ENCODE results near the gene STK4. TPM values are rescaled to one million over a fixed set of nuclear protein-coding genes. Genes with fewer than 3 reads are reported as not detected.

STK4 gene
- total and polyA plus RNA-seq, 8 donors: 25.0 to 63.7 (median 28.2) TPM

GRCh38 chr20:44990957-44991356 lies 24.6 kb downstream of the STK4 start:
- no peaks in the 10 kb centered on the region for H3K27me3 ChIP-seq
- peaks cover 0 to 67% of the 10 kb centered on the region in 2 donors for H3K4me1 ChIP-seq
- H3K27ac ChIP-seq: peak overlapping the region; percentile 15 to 79
- no peak for ATAC-seq
- no peaks in the 10 kb centered on the region for H3K9me3 ChIP-seq
- intact Hi-C loops (cut with DNase I): no loop called here
- peaks cover 0 to 39% of the 10 kb centered on the region in 2 donors for H3K36me3 ChIP-seq
- no peak overlapping the region for H3K4me3 ChIP-seq
- TF ChIP-seq CTCF (IDR thresholded peaks at IDR 0.05): no peak
- DNase-seq: no peak

GRCh38 chr20:44993343-44993742 lies 27.0 kb downstream of the STK4 start:
- intact Hi-C loops (cut with DNase I): no loop called here
- Histone ChIP-seq H3K9me3 (no peaks in the 10 kb centered on the region), H3K27me3 (no peaks in the 10 kb centered on the region), H3K36me3 (peaks cover 0 to 42% of the 10 kb centered on the region in 2 donors), H3K4me1 (peaks cover 0 to 51% of the 10 kb centered on the region in 2 donors), H3K27ac (peak overlapping the region in 1 of 2 donors; percentile 79), H3K4me3 (no peak overlapping the region)
- ATAC-seq: no peak
- TF ChIP-seq CTCF (IDR thresholded peaks at IDR 0.05): no peak
- no peak for DNase-seq

- no peak overlapping the region for H3K4me3 ChIP-seq
- no peak overlapping the region for H3K27ac ChIP-seq
- peaks cover 0 to 75% of the 10 kb centered on the region in 2 donors for H3K36me3 ChIP-seq
- H3K4me1 ChIP-seq: peaks cover 0 to 24% of the 10 kb centered on the region in 2 donors
- TF ChIP-seq CTCF (IDR thresholded peaks at IDR 0.05): no peak
- no peaks in the 10 kb centered on the region for H3K27me3 ChIP-seq
- no peak for ATAC-seq
- intact Hi-C loops (cut with DNase I): no loop called here
- no peak for DNase-seq
- no peaks in the 10 kb centered on the region for H3K9me3 ChIP-seq
Measured at GRCh38 chr20:44997171-44997570, 30.9 kb downstream of the STK4 start.

- Histone ChIP-seq H3K4me3 (no peak overlapping the region), H3K9me3 (no peaks in the 10 kb centered on the region), H3K27ac (no peak overlapping the region), H3K27me3 (no peaks in the 10 kb centered on the region), H3K36me3 (peaks cover 0 to 78% of the 10 kb centered on the region in 2 donors), H3K4me1 (peaks cover 0 to 19% of the 10 kb centered on the region in 2 donors)
- intact Hi-C loops (cut with DNase I): no loop called here
- ATAC-seq (no peak), DNase-seq (no peak)
- TF ChIP-seq CTCF (IDR thresholded peaks at IDR 0.05): no peak
Measured at GRCh38 chr20:44997668-44998067, 31.4 kb downstream of the STK4 start.

GRCh38 chr20:45008521-45009049 lies 42.3 kb downstream of the STK4 start:
- intact Hi-C loops (cut with DNase I): no loop called here
- Histone ChIP-seq H3K4me3 (no peak overlapping the region), H3K27ac (no peak overlapping the region), H3K4me1 (peaks cover 0 to 12% of the 10 kb centered on the region in 2 donors), H3K36me3 (peaks cover 0 to 81% of the 10 kb centered on the region in 2 donors), H3K27me3 (no peaks in the 10 kb centered on the region), H3K9me3 (no peaks in the 10 kb centered on the region)
- DNase-seq: no peak
- no peak for TF ChIP-seq CTCF (IDR thresholded peaks at IDR 0.05)
- no peak for ATAC-seq

Measured in left lung (tissue), 10 donors.